WTC11 (cell line): ENCODE data around the gene TTC7B. TPM values are rescaled to one million over a fixed set of nuclear protein-coding genes. Genes with fewer than 3 reads are reported as not detected.

Experiments used
- ATAC-seq: fragments of 200-7000 bp; cut with Tn5 transposase; 2 replicates; pipeline ENCODE4 v1.10.0; 2021; ENCODE audit warnings: mild to moderate bottlenecking, moderate library complexity
- CTCF ChIA-PET: fragments of 300-600 bp; sonication (Branson Sonifier 250); formaldehyde crosslinking; loops from one replicate; lab custom pipeline; 2021; ENCODE audit warnings: antibody characterized with exemption; lab: Charles Lee
- POLR2A ChIA-PET: fragments of 350-600 bp; sonication (Branson Sonifier 250); formaldehyde crosslinking; loops from one replicate; lab custom pipeline; 2021; ENCODE audit warnings: antibody characterized with exemption; lab: Charles Lee
- DNase-seq: peaks from one replicate; pipeline ENCODE4 v3.0.0; 2021; ENCODE audit warnings: low spot score
- H3K27ac Mint-ChIP-seq: 2 replicates; pipeline ENCODE4 v1.8.0; 2021; ENCODE audit warnings: mixed read lengths
- H3K27me3 Mint-ChIP-seq: 2 replicates; pipeline ENCODE4 v1.8.0; 2021; ENCODE audit warnings: low read depth, mild to moderate bottlenecking, moderate library complexity, mixed read lengths
- H3K36me3 Mint-ChIP-seq: 2 replicates; pipeline ENCODE4 v1.8.0; 2021; ENCODE audit warnings: mixed read lengths
- H3K4me1 Mint-ChIP-seq: 2 replicates; pipeline ENCODE4 v1.8.0; 2022; ENCODE audit warnings: mixed read lengths
- H3K4me3 Mint-ChIP-seq: 2 replicates; pipeline ENCODE4 v1.8.0; 2021; ENCODE audit warnings: mild to moderate bottlenecking, moderate library complexity, mixed read lengths
- H3K9me3 Mint-ChIP-seq: 2 replicates; pipeline ENCODE4 v1.8.0; 2021; ENCODE audit warnings: mixed read lengths
- ATF1 ChIP-seq: sonication (generic); formaldehyde crosslinking; IDR thresholded peaks from 2 replicates; pipeline ENCODE4 v1.8.1; 2023; ENCODE audit warnings: mild to moderate bottlenecking, moderate library complexity, missing genetic modification reagents
- CREM ChIP-seq: sonication (generic); formaldehyde crosslinking; IDR thresholded peaks from 2 replicates; pipeline ENCODE4 v1.8.1; 2022; ENCODE audit warnings: mild to moderate bottlenecking, missing genetic modification reagents, moderate library complexity
- EMX1 ChIP-seq: fragments of 250-450 bp; sonication (Bioruptor Pico); IDR thresholded peaks from 2 replicates; pipeline ENCODE4 v1.8.0; 2021; ENCODE audit warnings: mild to moderate bottlenecking
- FOXJ3 ChIP-seq: sonication (generic); formaldehyde crosslinking; IDR thresholded peaks from 2 replicates; pipeline ENCODE4 v1.9.0; 2021; ENCODE audit warnings: missing genetic modification reagents, mild to moderate bottlenecking, borderline replicate concordance
- FOXK1 ChIP-seq: sonication (generic); formaldehyde crosslinking; IDR thresholded peaks from 2 replicates; pipeline ENCODE4 v1.8.0; 2022; ENCODE audit warnings: mild to moderate bottlenecking, moderate library complexity, missing genetic modification reagents
- FOXP1 ChIP-seq: sonication (generic); formaldehyde crosslinking; IDR thresholded peaks from 2 replicates; pipeline ENCODE4 v1.8.0; 2022; ENCODE audit warnings: missing genetic modification reagents, mild to moderate bottlenecking, moderate library complexity, borderline replicate concordance
- KAT7 ChIP-seq: sonication (generic); formaldehyde crosslinking; IDR thresholded peaks from 2 replicates; pipeline ENCODE4 v1.8.1; 2023; ENCODE audit warnings: missing genetic modification reagents, mild to moderate bottlenecking, borderline replicate concordance
- NR1H2 ChIP-seq: sonication (generic); formaldehyde crosslinking; IDR thresholded peaks from 2 replicates; pipeline ENCODE4 v1.9.0; 2021; ENCODE audit warnings: mild to moderate bottlenecking, moderate library complexity, missing genetic modification reagents
- OVOL2 ChIP-seq: fragments of 250-450 bp; sonication (Bioruptor Pico); IDR thresholded peaks from 2 replicates; pipeline ENCODE4 v1.9.0; 2021; ENCODE audit warnings: mild to moderate bottlenecking, borderline replicate concordance
- SOX15 ChIP-seq: fragments of 250-450 bp; sonication (Bioruptor Pico); IDR thresholded peaks from 2 replicates; pipeline ENCODE4 v1.9.0; 2021; ENCODE audit warnings: mild to moderate bottlenecking
- ZBTB21 ChIP-seq: sonication (generic); formaldehyde crosslinking; IDR thresholded peaks from 2 replicates; pipeline ENCODE4 v1.8.1; 2023; ENCODE audit warnings: mild to moderate bottlenecking, missing genetic modification reagents, borderline replicate concordance
- ZNF121 ChIP-seq: sonication (generic); formaldehyde crosslinking; IDR thresholded peaks from 2 replicates; pipeline ENCODE4 v1.8.0; 2023; ENCODE audit warnings: missing genetic modification reagents
- ZNF138 ChIP-seq: sonication (generic); formaldehyde crosslinking; conservative IDR thresholded peaks from 2 replicates; pipeline ENCODE4 v1.8.1; 2022; ENCODE audit warnings: mild to moderate bottlenecking, moderate library complexity, missing genetic modification reagents
- ZNF232 ChIP-seq: sonication (generic); formaldehyde crosslinking; IDR thresholded peaks from 2 replicates; pipeline ENCODE4 v1.8.0; 2022; ENCODE audit warnings: mild to moderate bottlenecking, missing genetic modification reagents
- ZNF263 ChIP-seq: sonication (generic); formaldehyde crosslinking; IDR thresholded peaks from 2 replicates; pipeline ENCODE4 v1.8.1; 2022; ENCODE audit warnings: low read depth, mild to moderate bottlenecking, moderate library complexity, missing genetic modification reagents
- total RNA-seq: library from RNA; stranded (reverse); gene quantifications from 3 replicates; pipeline ENCODE4 v1.2.3, GENCODE V29; 2021
- TF ChIP-seq, protein P1 (sequence below): sonication (generic); formaldehyde crosslinking; IDR thresholded peaks from 2 replicates; pipeline ENCODE4 v1.8.1; 2023; ENCODE audit warnings: mild to moderate bottlenecking, missing genetic modification reagents, moderate library complexity
- TF ChIP-seq, protein P2 (sequence below): sonication (generic); formaldehyde crosslinking; IDR thresholded peaks from 2 replicates; pipeline ENCODE4 v1.8.0; 2022; ENCODE audit warnings: missing genetic modification reagents
- TF ChIP-seq, protein P3 (sequence below): sonication (generic); formaldehyde crosslinking; IDR thresholded peaks from 2 replicates; pipeline ENCODE4 v1.8.1; 2023; ENCODE audit warnings: mild to moderate bottlenecking, missing genetic modification reagents
- TF ChIP-seq, protein P4 (sequence below): sonication (generic); formaldehyde crosslinking; IDR thresholded peaks from 2 replicates; pipeline ENCODE4 v1.8.0; 2022; ENCODE audit warnings: mild to moderate bottlenecking, missing genetic modification reagents
- TF ChIP-seq, protein P5 (sequence below): fragments of 200-600 bp; IDR thresholded peaks from 2 replicates; pipeline ENCODE4 v1.8.0; 2022; ENCODE audit warnings: antibody characterized with exemption

Gene TTC7B
- total RNA-seq, 1 experiment from 2014 or later: 27.6 TPM

DNA sequence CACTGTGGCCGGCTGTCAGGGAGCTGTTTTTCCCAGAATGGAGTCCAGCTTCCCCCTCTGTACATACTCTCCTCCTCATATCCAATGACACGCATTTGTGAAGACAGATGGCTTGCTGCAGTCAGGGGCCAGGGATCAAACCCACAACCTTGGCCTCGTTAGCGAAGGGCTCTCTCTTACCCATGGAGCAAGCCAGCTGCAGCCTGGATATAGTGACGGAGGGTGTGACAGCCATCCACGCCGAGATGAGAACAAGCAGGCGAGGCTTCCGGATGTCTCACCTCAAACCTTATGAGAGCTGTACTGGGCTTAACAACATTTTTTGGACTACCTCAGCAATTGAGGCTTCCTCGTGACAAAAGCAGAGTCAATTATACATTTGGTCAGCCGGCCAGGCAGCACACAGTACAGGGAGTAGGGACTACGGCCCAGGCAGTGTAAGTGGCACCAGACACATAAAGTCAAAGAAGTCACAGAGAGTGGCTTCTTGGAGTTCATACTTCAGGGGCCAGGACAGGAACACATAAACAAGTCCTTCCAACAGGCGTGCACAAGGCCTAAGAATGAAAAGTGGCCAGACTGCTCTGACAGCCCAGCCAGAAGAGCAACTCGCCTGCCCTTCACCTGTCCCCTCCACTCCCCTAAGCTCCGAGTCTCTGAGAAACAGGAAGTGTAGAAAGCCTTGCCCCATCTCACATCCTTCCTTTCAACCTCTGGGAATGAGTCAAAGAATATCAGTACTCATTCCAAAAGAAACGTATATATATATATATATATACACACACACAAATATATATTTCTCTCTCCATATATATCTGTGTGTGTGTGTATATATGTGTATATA lies 115.1 kb downstream of the TTC7B start:
- ATAC-seq (no peak), DNase-seq (no peak)
- H3K4me1 Mint-ChIP-seq: peaks cover 14% of the 10 kb centered on the region
- H3K27me3 Mint-ChIP-seq: no peaks in the 10 kb centered on the region
- no peak overlapping the region for H3K27ac Mint-ChIP-seq
- no peaks in the 10 kb centered on the region for H3K36me3 Mint-ChIP-seq
- TF ChIP-seq FOXP1: no peak
- TF ChIP-seq, protein P1, sequence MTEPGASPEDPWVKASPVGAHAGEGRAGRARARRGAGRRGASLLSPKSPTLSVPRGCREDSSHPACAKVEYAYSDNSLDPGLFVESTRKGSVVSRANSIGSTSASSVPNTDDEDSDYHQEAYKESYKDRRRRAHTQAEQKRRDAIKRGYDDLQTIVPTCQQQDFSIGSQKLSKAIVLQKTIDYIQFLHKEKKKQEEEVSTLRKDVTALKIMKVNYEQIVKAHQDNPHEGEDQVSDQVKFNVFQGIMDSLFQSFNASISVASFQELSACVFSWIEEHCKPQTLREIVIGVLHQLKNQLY: no peak
- no peak for TF ChIP-seq SOX15 (CRISPR knock-in tag)
- no peak for TF ChIP-seq ZBTB21 (CRISPR knock-in tag)
- H3K4me3 Mint-ChIP-seq: no peak overlapping the region
- POLR2A ChIA-PET: no interaction called here
- H3K9me3 Mint-ChIP-seq: no peaks in the 10 kb centered on the region
- CTCF ChIA-PET: interaction anchor here (5.6 kb wide), 1 partner anchor 57 kb away, joined by 50 read pairs; no protein-coding TSS in a partner anchor

DNA sequence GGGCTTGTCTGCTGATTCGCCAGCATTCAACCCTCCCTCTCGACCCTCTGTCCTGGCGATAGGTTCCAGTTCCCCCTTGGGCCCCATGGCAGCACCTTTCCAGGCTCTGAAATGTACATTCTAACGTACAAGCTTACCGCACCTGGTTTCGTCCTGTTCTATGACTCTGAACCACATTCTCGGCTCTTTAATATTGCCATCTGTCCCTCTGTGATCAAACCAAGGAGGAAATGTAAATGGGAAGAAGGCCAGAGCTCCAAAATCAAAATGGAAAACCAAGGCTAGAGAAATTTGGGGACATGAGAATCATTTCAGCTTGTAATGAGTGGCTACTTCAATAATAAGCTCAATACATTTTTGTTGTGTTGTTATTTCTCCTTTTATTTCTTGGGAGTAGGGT lies 117.2 kb downstream of the TTC7B start:
- peak overlapping the region; percentile 40; the same call in 1 of the 2 replicates for H3K27ac Mint-ChIP-seq
- CTCF ChIA-PET: interaction anchor here (1.0 to 5.6 kb wide), 9 partner anchors 27 to 410 kb away, joined by 3 to 50 read pairs (median 9); no protein-coding TSS in a partner anchor
- no peaks in the 10 kb centered on the region for H3K36me3 Mint-ChIP-seq
- no peaks in the 10 kb centered on the region for H3K9me3 Mint-ChIP-seq
- TF ChIP-seq, protein P2, sequence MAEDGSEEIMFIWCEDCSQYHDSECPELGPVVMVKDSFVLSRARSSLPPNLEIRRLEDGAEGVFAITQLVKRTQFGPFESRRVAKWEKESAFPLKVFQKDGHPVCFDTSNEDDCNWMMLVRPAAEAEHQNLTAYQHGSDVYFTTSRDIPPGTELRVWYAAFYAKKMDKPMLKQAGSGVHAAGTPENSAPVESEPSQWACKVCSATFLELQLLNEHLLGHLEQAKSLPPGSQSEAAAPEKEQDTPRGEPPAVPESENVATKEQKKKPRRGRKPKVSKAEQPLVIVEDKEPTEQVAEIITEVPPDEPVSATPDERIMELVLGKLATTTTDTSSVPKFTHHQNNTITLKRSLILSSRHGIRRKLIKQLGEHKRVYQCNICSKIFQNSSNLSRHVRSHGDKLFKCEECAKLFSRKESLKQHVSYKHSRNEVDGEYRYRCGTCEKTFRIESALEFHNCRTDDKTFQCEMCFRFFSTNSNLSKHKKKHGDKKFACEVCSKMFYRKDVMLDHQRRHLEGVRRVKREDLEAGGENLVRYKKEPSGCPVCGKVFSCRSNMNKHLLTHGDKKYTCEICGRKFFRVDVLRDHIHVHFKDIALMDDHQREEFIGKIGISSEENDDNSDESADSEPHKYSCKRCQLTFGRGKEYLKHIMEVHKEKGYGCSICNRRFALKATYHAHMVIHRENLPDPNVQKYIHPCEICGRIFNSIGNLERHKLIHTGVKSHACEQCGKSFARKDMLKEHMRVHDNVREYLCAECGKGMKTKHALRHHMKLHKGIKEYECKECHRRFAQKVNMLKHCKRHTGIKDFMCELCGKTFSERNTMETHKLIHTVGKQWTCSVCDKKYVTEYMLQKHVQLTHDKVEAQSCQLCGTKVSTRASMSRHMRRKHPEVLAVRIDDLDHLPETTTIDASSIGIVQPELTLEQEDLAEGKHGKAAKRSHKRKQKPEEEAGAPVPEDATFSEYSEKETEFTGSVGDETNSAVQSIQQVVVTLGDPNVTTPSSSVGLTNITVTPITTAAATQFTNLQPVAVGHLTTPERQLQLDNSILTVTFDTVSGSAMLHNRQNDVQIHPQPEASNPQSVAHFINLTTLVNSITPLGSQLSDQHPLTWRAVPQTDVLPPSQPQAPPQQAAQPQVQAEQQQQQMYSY (CRISPR knock-in tag): no peak
- TF ChIP-seq, protein P3, sequence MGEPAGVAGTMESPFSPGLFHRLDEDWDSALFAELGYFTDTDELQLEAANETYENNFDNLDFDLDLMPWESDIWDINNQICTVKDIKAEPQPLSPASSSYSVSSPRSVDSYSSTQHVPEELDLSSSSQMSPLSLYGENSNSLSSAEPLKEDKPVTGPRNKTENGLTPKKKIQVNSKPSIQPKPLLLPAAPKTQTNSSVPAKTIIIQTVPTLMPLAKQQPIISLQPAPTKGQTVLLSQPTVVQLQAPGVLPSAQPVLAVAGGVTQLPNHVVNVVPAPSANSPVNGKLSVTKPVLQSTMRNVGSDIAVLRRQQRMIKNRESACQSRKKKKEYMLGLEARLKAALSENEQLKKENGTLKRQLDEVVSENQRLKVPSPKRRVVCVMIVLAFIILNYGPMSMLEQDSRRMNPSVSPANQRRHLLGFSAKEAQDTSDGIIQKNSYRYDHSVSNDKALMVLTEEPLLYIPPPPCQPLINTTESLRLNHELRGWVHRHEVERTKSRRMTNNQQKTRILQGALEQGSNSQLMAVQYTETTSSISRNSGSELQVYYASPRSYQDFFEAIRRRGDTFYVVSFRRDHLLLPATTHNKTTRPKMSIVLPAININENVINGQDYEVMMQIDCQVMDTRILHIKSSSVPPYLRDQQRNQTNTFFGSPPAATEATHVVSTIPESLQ (CRISPR knock-in tag): no peak
- no peak for TF ChIP-seq ZNF232 (CRISPR knock-in tag)
- no peak for TF ChIP-seq ATF1 (CRISPR knock-in tag)
- TF ChIP-seq ZNF138 (CRISPR knock-in tag): no peak
- no peak for TF ChIP-seq ZNF263 (CRISPR knock-in tag)
- TF ChIP-seq ZNF121 (CRISPR knock-in tag): no peak
- no peak for TF ChIP-seq NR1H2 (CRISPR knock-in tag)
- TF ChIP-seq, protein P4, sequence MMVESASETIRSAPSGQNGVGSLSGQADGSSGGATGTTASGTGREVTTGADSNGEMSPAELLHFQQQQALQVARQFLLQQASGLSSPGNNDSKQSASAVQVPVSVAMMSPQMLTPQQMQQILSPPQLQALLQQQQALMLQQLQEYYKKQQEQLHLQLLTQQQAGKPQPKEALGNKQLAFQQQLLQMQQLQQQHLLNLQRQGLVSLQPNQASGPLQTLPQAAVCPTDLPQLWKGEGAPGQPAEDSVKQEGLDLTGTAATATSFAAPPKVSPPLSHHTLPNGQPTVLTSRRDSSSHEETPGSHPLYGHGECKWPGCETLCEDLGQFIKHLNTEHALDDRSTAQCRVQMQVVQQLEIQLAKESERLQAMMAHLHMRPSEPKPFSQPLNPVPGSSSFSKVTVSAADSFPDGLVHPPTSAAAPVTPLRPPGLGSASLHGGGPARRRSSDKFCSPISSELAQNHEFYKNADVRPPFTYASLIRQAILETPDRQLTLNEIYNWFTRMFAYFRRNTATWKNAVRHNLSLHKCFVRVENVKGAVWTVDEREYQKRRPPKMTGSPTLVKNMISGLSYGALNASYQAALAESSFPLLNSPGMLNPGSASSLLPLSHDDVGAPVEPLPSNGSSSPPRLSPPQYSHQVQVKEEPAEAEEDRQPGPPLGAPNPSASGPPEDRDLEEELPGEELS: no peak
- TF ChIP-seq EMX1 (CRISPR knock-in tag): no peak
- no peak for TF ChIP-seq FOXJ3 (CRISPR knock-in tag)
- TF ChIP-seq FOXK1: no peak
- no peak for TF ChIP-seq OVOL2 (CRISPR knock-in tag)
- TF ChIP-seq CREM (CRISPR knock-in tag): no peak
- no peak for TF ChIP-seq KAT7
- TF ChIP-seq, protein P5, sequence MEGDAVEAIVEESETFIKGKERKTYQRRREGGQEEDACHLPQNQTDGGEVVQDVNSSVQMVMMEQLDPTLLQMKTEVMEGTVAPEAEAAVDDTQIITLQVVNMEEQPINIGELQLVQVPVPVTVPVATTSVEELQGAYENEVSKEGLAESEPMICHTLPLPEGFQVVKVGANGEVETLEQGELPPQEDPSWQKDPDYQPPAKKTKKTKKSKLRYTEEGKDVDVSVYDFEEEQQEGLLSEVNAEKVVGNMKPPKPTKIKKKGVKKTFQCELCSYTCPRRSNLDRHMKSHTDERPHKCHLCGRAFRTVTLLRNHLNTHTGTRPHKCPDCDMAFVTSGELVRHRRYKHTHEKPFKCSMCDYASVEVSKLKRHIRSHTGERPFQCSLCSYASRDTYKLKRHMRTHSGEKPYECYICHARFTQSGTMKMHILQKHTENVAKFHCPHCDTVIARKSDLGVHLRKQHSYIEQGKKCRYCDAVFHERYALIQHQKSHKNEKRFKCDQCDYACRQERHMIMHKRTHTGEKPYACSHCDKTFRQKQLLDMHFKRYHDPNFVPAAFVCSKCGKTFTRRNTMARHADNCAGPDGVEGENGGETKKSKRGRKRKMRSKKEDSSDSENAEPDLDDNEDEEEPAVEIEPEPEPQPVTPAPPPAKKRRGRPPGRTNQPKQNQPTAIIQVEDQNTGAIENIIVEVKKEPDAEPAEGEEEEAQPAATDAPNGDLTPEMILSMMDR: no peak
- no peak for ATAC-seq
- peaks cover 14% of the 10 kb centered on the region for H3K4me1 Mint-ChIP-seq
- POLR2A ChIA-PET: no interaction called here
- no peak overlapping the region for H3K4me3 Mint-ChIP-seq
- H3K27me3 Mint-ChIP-seq: no peaks in the 10 kb centered on the region
- no peak for DNase-seq
